ENCODE data around the gene CACUL1. TPM values are rescaled to one million over a fixed set of nuclear protein-coding genes. Genes with fewer than 3 reads are reported as not detected.
"Not testable (repeated sequence)": the region's sequence is repeated elsewhere in the genome, so short reads cannot be mapped to it uniquely, and the experiment has no call there.

CACUL1 gene
- total RNA-seq, 1 donor from 2014 or later = 23.6 TPM

GRCh38 chr10:118664321-118664720 is 90.4 kb downstream of the CACUL1 start:
- peaks cover 0 to 2% of the 10 kb centered on the region in 2 donors for H3K4me1 ChIP-seq
- H3K27me3 ChIP-seq = no peaks in the 10 kb centered on the region
- no peak overlapping the region for H3K4me3 ChIP-seq
- peaks cover 4 to 24% of the 10 kb centered on the region in 2 donors for H3K9me3 ChIP-seq
- no peak overlapping the region for H3K27ac ChIP-seq
- DNase-seq (ENCODE audit: low spot score in 2 of 2) = no peak
- H3K36me3 ChIP-seq = no peaks in the 10 kb centered on the region
- intact Hi-C loops (cut with DNase I) = no loop called here
- TF ChIP-seq CTCF (IDR thresholded peaks at IDR 0.05) = no peak

GRCh38 chr10:118663176-118663575 is 91.6 kb downstream of the CACUL1 start:
- Histone ChIP-seq H3K9me3 (peaks cover 4 to 24% of the 10 kb centered on the region in 2 donors), H3K4me1 (no peaks in the 10 kb centered on the region), H3K4me3 (no peak overlapping the region), H3K27me3 (no peaks in the 10 kb centered on the region), H3K27ac (no peak overlapping the region), H3K36me3 (no peaks in the 10 kb centered on the region)
- TF ChIP-seq CTCF (IDR thresholded peaks at IDR 0.05) = no peak
- no peak for DNase-seq (ENCODE audit: low spot score in 2 of 2)
- intact Hi-C loops (cut with DNase I) = no loop called here

GRCh38 chr10:118662228-118663035 is 92.3 kb downstream of the CACUL1 start:
- intact Hi-C loops (cut with DNase I) = no loop called here
- H3K27ac ChIP-seq = no peak overlapping the region
- no peaks in the 10 kb centered on the region for H3K27me3 ChIP-seq
- DNase-seq (ENCODE audit: low spot score in 2 of 2) = no peak
- no peaks in the 10 kb centered on the region for H3K36me3 ChIP-seq
- no peak overlapping the region for H3K4me3 ChIP-seq
- no peaks in the 10 kb centered on the region for H3K4me1 ChIP-seq
- H3K9me3 ChIP-seq = peaks cover 4 to 24% of the 10 kb centered on the region in 2 donors
- no peak for TF ChIP-seq CTCF (IDR thresholded peaks at IDR 0.05)

- Histone ChIP-seq H3K27me3 (no peaks in the 10 kb centered on the region), H3K4me3 (no peak overlapping the region), H3K36me3 (no peaks in the 10 kb centered on the region), H3K9me3 (peaks cover 4 to 42% of the 10 kb centered on the region in 2 donors), H3K4me1 (no peaks in the 10 kb centered on the region), H3K27ac (no peak overlapping the region)
- DNase-seq (ENCODE audit: low spot score in 2 of 2) = no peak
- intact Hi-C loops (cut with DNase I) = no loop called here
- TF ChIP-seq CTCF (IDR thresholded peaks at IDR 0.05) = no peak
These were observed 96.0 kb downstream of the CACUL1 start for GRCh38 chr10:118658762-118659161.

- intact Hi-C loops (cut with DNase I); H3K27me3 ChIP-seq; H3K36me3 ChIP-seq; H3K4me1 ChIP-seq; H3K27ac ChIP-seq; H3K4me3 ChIP-seq: not testable (repeated sequence)
- peaks cover 4 to 42% of the 10 kb centered on the region in 2 donors for H3K9me3 ChIP-seq
- peak in 1 of 2 donors; percentile 44 for DNase-seq (ENCODE audit: low spot score in 2 of 2)
These were observed 96.6 kb downstream of the CACUL1 start for GRCh38 chr10:118658168-118658567.

GRCh38 chr10:118645294-118645693 is 109.5 kb downstream of the CACUL1 start:
- DNase-seq (ENCODE audit: low spot score in 2 of 2); intact Hi-C loops (cut with DNase I); H3K36me3 ChIP-seq; H3K4me3 ChIP-seq; H3K27me3 ChIP-seq; H3K4me1 ChIP-seq; H3K27ac ChIP-seq; H3K9me3 ChIP-seq: not testable (repeated sequence)
